CD8-positive, alpha-beta memory T cell (primary cell): ENCODE measurements around the gene PRAME. TPM values are rescaled to one million over a fixed set of nuclear protein-coding genes. Genes with fewer than 3 reads are reported as not detected.

ENCODE experiments used
- CTCF ChIA-PET: fragments of 350-600 bp; sonication (Branson Sonifier 250); formaldehyde crosslinking; loops from one replicate; lab custom pipeline; 2021; ENCODE audit warnings: antibody characterized with exemption; lab: Charles Lee
- POLR2A ChIA-PET: fragments of 350-600 bp; sonication (Branson Sonifier 250); formaldehyde crosslinking; loops from one replicate; lab custom pipeline; 2021; ENCODE audit warnings: antibody characterized with exemption; lab: Charles Lee
- DNase-seq, 5 donors: peaks; one replicate each; pipeline versions ENCODE4 v3.0.0 to v3.0.0-alpha.2; 2020 to 2022; ENCODE audit warnings: mixed read lengths in 1 of 5
- H3K27ac ChIP-seq: one replicate; pipeline ENCODE4 v1.7.0; 2013; ENCODE audit warnings: low read depth, mild to moderate bottlenecking, low read length, moderate library complexity
- H3K27me3 ChIP-seq: 2 replicates; pipeline ENCODE4 v1.7.0; 2013; ENCODE audit warnings: low read length, mild to moderate bottlenecking; ENCODE audit not compliant: insufficient read depth, poor library complexity, severe bottlenecking
- H3K36me3 ChIP-seq: 2 replicates; pipeline ENCODE4 v1.7.0; 2013; ENCODE audit warnings: mild to moderate bottlenecking, low read length, moderate library complexity; ENCODE audit not compliant: insufficient read depth
- H3K4me1 ChIP-seq: 2 replicates; pipeline ENCODE4 v1.7.0; 2013; ENCODE audit warnings: mild to moderate bottlenecking, low read length, moderate library complexity; ENCODE audit not compliant: insufficient read depth
- H3K4me3 ChIP-seq: 2 replicates; pipeline ENCODE4 v1.7.0; 2013; ENCODE audit warnings: mild to moderate bottlenecking, low read length
- H3K9me3 ChIP-seq: 2 replicates; pipeline ENCODE4 v1.7.0; 2013; ENCODE audit warnings: mild to moderate bottlenecking, low read length
- H3K27ac Mint-ChIP-seq, 8 donors: one replicate each; pipeline ENCODE4 v1.8.0; 2020 to 2021; ENCODE audit warnings: mixed read lengths in 8 of 8, mild to moderate bottlenecking in 6 of 8, inconsistent platforms in 3 of 8, moderate library complexity in 3 of 8
- H3K27me3 Mint-ChIP-seq, 2 donors: one replicate each; pipeline ENCODE4 v1.8.0; 2020 to 2021; ENCODE audit warnings: mixed read lengths in 2 of 2, mild to moderate bottlenecking in 1 of 2, moderate library complexity in 1 of 2
- H3K36me3 Mint-ChIP-seq, 3 donors: one replicate each; pipeline ENCODE4 v1.8.0; 2020 to 2021; ENCODE audit warnings: mixed read lengths in 3 of 3, inconsistent platforms in 1 of 3, mild to moderate bottlenecking in 1 of 3
- H3K4me1 Mint-ChIP-seq, 3 donors: one replicate each; pipeline ENCODE4 v1.8.0; 2020 to 2021; ENCODE audit warnings: mixed read lengths in 3 of 3, inconsistent platforms in 1 of 3, mild to moderate bottlenecking in 1 of 3
- H3K4me3 Mint-ChIP-seq, 7 donors: one replicate each; pipeline ENCODE4 v1.8.0; 2020 to 2021; ENCODE audit warnings: mixed read lengths in 7 of 7, mild to moderate bottlenecking in 6 of 7, moderate library complexity in 4 of 7, inconsistent platforms in 2 of 7
- H3K9me3 Mint-ChIP-seq, 5 donors: one replicate each; pipeline ENCODE4 v1.8.0; 2020 to 2022; ENCODE audit warnings: mixed read lengths in 5 of 5, mild to moderate bottlenecking in 3 of 5, moderate library complexity in 2 of 5, inconsistent platforms in 1 of 5
- polyA plus RNA-seq: library from polyadenylated mRNA; unstranded; fragments of 300-500 nt; fragmentation: Illumina TruSeq; gene quantifications from one replicate; pipeline ENCODE4 v1.2.3, GENCODE V29; 2021
- total RNA-seq, 2 experiments: library from RNA; stranded (reverse); gene quantifications; one replicate each; pipeline ENCODE4 v1.2.3, GENCODE V29; 2021

Gene PRAME
- total and polyA plus RNA-seq, 3 experiments from 2014 or later = not detected

- Histone ChIP-seq H3K4me3 (no peak overlapping the region), H3K4me1 (no peaks in the 10 kb centered on the region), H3K27ac (no peak overlapping the region), H3K27me3 (no peaks in the 10 kb centered on the region), H3K9me3 (no peaks in the 10 kb centered on the region), H3K36me3 (no peaks in the 10 kb centered on the region)
- POLR2A ChIA-PET = no interaction called here
- Mint-ChIP-seq H3K36me3 (no peaks in the 10 kb centered on the region), H3K27me3 (peaks cover 6 to 13% of the 10 kb centered on the region in 2 donors), H3K27ac (peak overlapping the region in 1 of 8 donors; percentile 51), H3K9me3 (no peaks in the 10 kb centered on the region), H3K4me3 (no peak overlapping the region), H3K4me1 (peaks cover 0 to 6% (median 0%) of the 10 kb centered on the region in 3 donors)
- CTCF ChIA-PET = interaction anchor here (1.1 to 2.5 kb wide), 3 partner anchors 11 to 357 kb away, joined by 3 to 16 read pairs (median 3); no protein-coding TSS in a partner anchor
- DNase-seq = no peak
These were observed 39.1 kb upstream of the PRAME start for GRCh38 chr22:22598144-22598543.

GRCh38 chr22:22595001-22595835 lies 36.2 kb upstream of the PRAME start:
- Mint-ChIP-seq H3K36me3 (no peaks in the 10 kb centered on the region), H3K9me3 (no peaks in the 10 kb centered on the region), H3K27ac (peak overlapping the region in 1 of 8 donors; percentile 47), H3K27me3 (peaks cover 7 to 14% of the 10 kb centered on the region in 2 donors), H3K4me1 (peaks cover 0 to 6% (median 0%) of the 10 kb centered on the region in 3 donors), H3K4me3 (no peak overlapping the region)
- DNase-seq = no peak
- ChIA-PET POLR2A (no interaction called here), CTCF (interaction anchor here (1.0 to 1.1 kb wide), 2 partner anchors 8 to 158 kb away, joined by 3 to 4 read pairs; no protein-coding TSS in a partner anchor)
- no peaks in the 10 kb centered on the region for H3K36me3 ChIP-seq
- H3K9me3 ChIP-seq = no peaks in the 10 kb centered on the region
- no peaks in the 10 kb centered on the region for H3K27me3 ChIP-seq
- H3K4me1 ChIP-seq = no peaks in the 10 kb centered on the region
- no peak overlapping the region for H3K4me3 ChIP-seq
- H3K27ac ChIP-seq = no peak overlapping the region

- Histone ChIP-seq H3K9me3 (no peaks in the 10 kb centered on the region), H3K27me3 (no peaks in the 10 kb centered on the region), H3K27ac (no peak overlapping the region), H3K36me3 (no peaks in the 10 kb centered on the region), H3K4me1 (no peaks in the 10 kb centered on the region), H3K4me3 (no peak overlapping the region)
- Mint-ChIP-seq H3K4me3 (no peak overlapping the region), H3K36me3 (no peaks in the 10 kb centered on the region), H3K27ac (peak overlapping the region in 3 of 8 donors; percentile 10 to 37 (median 12)), H3K27me3 (peaks cover 4 to 14% of the 10 kb centered on the region in 2 donors), H3K4me1 (peaks cover 0 to 6% (median 0%) of the 10 kb centered on the region in 3 donors), H3K9me3 (no peaks in the 10 kb centered on the region)
- DNase-seq = peak; percentile 29 to 71 (median 41)
- POLR2A ChIA-PET = no interaction called here
- CTCF ChIA-PET = interaction anchor here (1.0 to 1.2 kb wide), 3 partner anchors 19 to 290 kb away, joined by 3 to 4 read pairs (median 3); no protein-coding TSS in a partner anchor
These were observed 35.0 kb upstream of the PRAME start for GRCh38 chr22:22593964-22594656.

- POLR2A ChIA-PET = no interaction called here
These were observed 34.2 kb upstream of the PRAME start for GRCh38 chr22:22593250-22593649.

GRCh38 chr22:22591348-22592299 lies 32.6 kb upstream of the PRAME start:
- Histone ChIP-seq H3K27me3 (no peaks in the 10 kb centered on the region), H3K4me3 (no peak overlapping the region), H3K9me3 (no peaks in the 10 kb centered on the region), H3K27ac (no peak overlapping the region), H3K36me3 (no peaks in the 10 kb centered on the region), H3K4me1 (no peaks in the 10 kb centered on the region)
- ChIA-PET CTCF (interaction anchor here (0.9 to 1.8 kb wide), 4 partner anchors 14 to 367 kb away, joined by 3 to 8 read pairs (median 4); no protein-coding TSS in a partner anchor), POLR2A (no interaction called here)
- no peak overlapping the region for H3K27ac Mint-ChIP-seq
- H3K4me1 Mint-ChIP-seq = peaks cover 0 to 9% (median 0%) of the 10 kb centered on the region in 3 donors
- no peak overlapping the region for H3K4me3 Mint-ChIP-seq
- no peak for DNase-seq
- no peaks in the 10 kb centered on the region for H3K36me3 Mint-ChIP-seq
- H3K9me3 Mint-ChIP-seq = no peaks in the 10 kb centered on the region
- peaks cover 16 to 22% of the 10 kb centered on the region in 2 donors for H3K27me3 Mint-ChIP-seq

More at GRCh38 chr22:22593250-22593649, 34.2 kb upstream of the PRAME start:
- H3K4me1 ChIP-seq = no peaks in the 10 kb centered on the region
- H3K27me3 ChIP-seq = no peaks in the 10 kb centered on the region
- Mint-ChIP-seq H3K36me3 (no peaks in the 10 kb centered on the region), H3K9me3 (no peaks in the 10 kb centered on the region), H3K27me3 (peaks cover 8 to 22% of the 10 kb centered on the region in 2 donors), H3K4me3 (no peak overlapping the region), H3K4me1 (peaks cover 0 to 6% (median 0%) of the 10 kb centered on the region in 3 donors), H3K27ac (no peak overlapping the region)
- DNase-seq = no peak
- H3K36me3 ChIP-seq = no peaks in the 10 kb centered on the region
- no peak overlapping the region for H3K4me3 ChIP-seq
- H3K9me3 ChIP-seq = no peaks in the 10 kb centered on the region
- CTCF ChIA-PET = interaction anchor here (1.0 to 1.2 kb wide), 2 partner anchors 20 to 291 kb away, joined by 3 to 4 read pairs; no protein-coding TSS in a partner anchor
- no peak overlapping the region for H3K27ac ChIP-seq

- Histone ChIP-seq H3K27ac (no peak overlapping the region), H3K27me3 (no peaks in the 10 kb centered on the region), H3K9me3 (no peaks in the 10 kb centered on the region), H3K4me3 (no peak overlapping the region), H3K36me3 (no peaks in the 10 kb centered on the region), H3K4me1 (no peaks in the 10 kb centered on the region)
- Mint-ChIP-seq H3K27me3 (peaks cover 21 to 25% of the 10 kb centered on the region in 2 donors), H3K9me3 (no peaks in the 10 kb centered on the region), H3K36me3 (no peaks in the 10 kb centered on the region), H3K4me1 (peaks cover 0 to 10% (median 0%) of the 10 kb centered on the region in 3 donors), H3K27ac (no peak overlapping the region), H3K4me3 (no peak overlapping the region)
- no peak for DNase-seq
- POLR2A ChIA-PET = no interaction called here
- CTCF ChIA-PET = interaction anchor here (0.7 to 4.9 kb wide), 7 partner anchors 10 to 368 kb away, joined by 3 to 25 read pairs (median 3); no protein-coding TSS in a partner anchor
These were observed 31.2 kb upstream of the PRAME start for GRCh38 chr22:22590136-22590891.
